ENCODE measurements around the gene NUB1. TPM values are rescaled to one million over a fixed set of nuclear protein-coding genes. Genes with fewer than 3 reads are reported as not detected.

The NUB1 gene
- polyA plus RNA-seq, 3 donors = 32.0 to 39.2 (median 37.2) TPM

DNA sequence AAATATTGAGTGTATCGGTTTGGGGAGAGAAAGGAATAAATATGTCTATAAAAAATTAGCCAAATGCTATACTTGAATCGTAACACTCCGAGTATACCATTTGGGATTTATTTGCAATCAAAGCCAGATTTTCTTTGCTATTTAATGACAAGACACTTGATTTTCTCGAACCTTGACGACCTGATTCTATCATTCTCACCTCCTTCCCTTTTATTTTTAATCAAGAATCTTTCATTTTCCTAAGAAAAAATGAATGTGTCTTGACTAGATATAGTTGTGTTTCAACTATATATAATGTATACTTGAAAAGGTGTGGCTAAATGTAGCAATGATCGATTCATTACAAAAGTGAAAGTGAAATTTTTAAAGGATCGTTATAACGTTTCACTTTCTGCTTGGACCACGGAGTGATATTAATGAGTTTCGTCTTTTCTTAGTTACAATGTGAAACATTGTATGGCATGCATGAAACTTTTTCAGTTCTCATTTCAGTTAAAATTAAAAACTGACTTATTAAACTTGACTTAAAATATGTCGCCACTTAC, 562 bp downstream of the NUB1 start:
- Mint-ChIP-seq H3K9me3 (peaks cover 0 to 9% (median 0%) of the 10 kb centered on the region in 7 donors), H3K4me1 (peaks cover 32% of the 10 kb centered on the region), H3K4me3 (peak overlapping the region; percentile 77 to 82), H3K27me3 (ENCODE audit: low read depth in 3 of 3) (peaks cover 0 to 2% (median 0%) of the 10 kb centered on the region in 3 donors), H3K27ac (peak overlapping the region; percentile 77 to 91 (median 86)), H3K36me3 (peaks cover 21 to 23% of the 10 kb centered on the region in 2 donors)
- Histone ChIP-seq H3K79me2 (ENCODE audit: insufficient read depth, low read length) (peaks cover 19% of the 10 kb centered on the region), H4K20me1 (ENCODE audit: insufficient read depth, low read length) (peaks cover 5% of the 10 kb centered on the region), H2AFZ (ENCODE audit: insufficient read depth, low read depth, low read length, poor library complexity, severe bottlenecking) (peak overlapping the region; percentile 80), H3K4me3 (replicated peaks in 1 of 3; ENCODE audit: low read depth in 2 of 3, low read length in 3 of 3) (peak overlapping the region; percentile 87 to 100 (median 98)), H3K9ac (ENCODE audit: insufficient read depth, low read length, poor library complexity, severe bottlenecking) (peak overlapping the region; percentile 80), H3K27ac (ENCODE audit: low read depth in 1 of 2, low read length in 2 of 2) (peak overlapping the region; percentile 58 to 87), H3K9me3 (replicated peaks in 1 of 2; ENCODE audit: control insufficient read depth in 1 of 2, insufficient read depth in 1 of 2, low read length in 2 of 2) (no peaks in the 10 kb centered on the region), H3K36me3 (replicated peaks in 1 of 2; ENCODE audit: control insufficient read depth in 1 of 2, insufficient read depth in 2 of 2, low read length in 2 of 2) (peaks cover 21 to 25% of the 10 kb centered on the region in 2 donors), H3K4me2 (replicated peaks; ENCODE audit: extremely low read depth, low read length, poor library complexity, severe bottlenecking) (peak overlapping the region; percentile 89), H3K4me1 (ENCODE audit: control insufficient read depth in 1 of 2, insufficient read depth in 2 of 2, low read length in 2 of 2) (peaks cover 33 to 39% of the 10 kb centered on the region in 2 donors), H3K27me3 (ENCODE audit: control insufficient read depth in 2 of 2, insufficient read depth in 2 of 2, low read length in 2 of 2) (no peaks in the 10 kb centered on the region)
- TF ChIP-seq, protein P1, sequence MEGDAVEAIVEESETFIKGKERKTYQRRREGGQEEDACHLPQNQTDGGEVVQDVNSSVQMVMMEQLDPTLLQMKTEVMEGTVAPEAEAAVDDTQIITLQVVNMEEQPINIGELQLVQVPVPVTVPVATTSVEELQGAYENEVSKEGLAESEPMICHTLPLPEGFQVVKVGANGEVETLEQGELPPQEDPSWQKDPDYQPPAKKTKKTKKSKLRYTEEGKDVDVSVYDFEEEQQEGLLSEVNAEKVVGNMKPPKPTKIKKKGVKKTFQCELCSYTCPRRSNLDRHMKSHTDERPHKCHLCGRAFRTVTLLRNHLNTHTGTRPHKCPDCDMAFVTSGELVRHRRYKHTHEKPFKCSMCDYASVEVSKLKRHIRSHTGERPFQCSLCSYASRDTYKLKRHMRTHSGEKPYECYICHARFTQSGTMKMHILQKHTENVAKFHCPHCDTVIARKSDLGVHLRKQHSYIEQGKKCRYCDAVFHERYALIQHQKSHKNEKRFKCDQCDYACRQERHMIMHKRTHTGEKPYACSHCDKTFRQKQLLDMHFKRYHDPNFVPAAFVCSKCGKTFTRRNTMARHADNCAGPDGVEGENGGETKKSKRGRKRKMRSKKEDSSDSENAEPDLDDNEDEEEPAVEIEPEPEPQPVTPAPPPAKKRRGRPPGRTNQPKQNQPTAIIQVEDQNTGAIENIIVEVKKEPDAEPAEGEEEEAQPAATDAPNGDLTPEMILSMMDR (IDR thresholded peaks at IDR 0.05) = no peak
- intact Hi-C loops (cut with micrococcal nuclease) = no loop called here
- DNase-seq = peak; percentile 35 to 59 (median 48)
- WGBS (ENCODE audit: insufficient coverage) = no CpG with 5 or more reads among the region's 11 CpGs

DNA sequence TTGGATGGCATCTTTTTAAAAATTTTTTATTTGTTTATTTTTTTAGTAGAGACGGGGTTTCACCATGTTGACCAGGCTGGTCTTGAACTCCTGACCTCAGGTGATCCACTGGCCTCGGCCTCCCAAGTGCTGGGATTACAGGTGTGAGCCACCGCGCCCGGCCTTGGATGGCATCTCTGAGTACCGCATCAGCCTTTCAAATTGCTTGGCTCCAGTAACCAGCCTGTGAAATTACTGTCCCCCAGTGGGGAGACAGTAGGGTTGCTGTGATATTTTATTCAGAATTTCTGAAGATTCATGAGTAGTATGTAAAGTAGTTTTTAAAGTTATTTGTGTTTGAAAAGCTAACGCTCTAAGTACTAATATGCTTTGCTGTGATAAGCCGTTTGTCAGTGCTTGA, 1.2 kb downstream of the NUB1 start:
- peak overlapping the region; percentile 89 for H3K4me2 ChIP-seq (replicated peaks; ENCODE audit: extremely low read depth, low read length, poor library complexity, severe bottlenecking)
- H3K4me3 ChIP-seq (replicated peaks in 1 of 3; ENCODE audit: low read depth in 2 of 3, low read length in 3 of 3) = peak overlapping the region; percentile 87 to 100 (median 98)
- no peak overlapping the region for H2AFZ ChIP-seq (ENCODE audit: insufficient read depth, low read depth, low read length, poor library complexity, severe bottlenecking)
- peak overlapping the region; percentile 80 for H3K9ac ChIP-seq (ENCODE audit: insufficient read depth, low read length, poor library complexity, severe bottlenecking)
- peaks cover 0 to 9% (median 0%) of the 10 kb centered on the region in 7 donors for H3K9me3 Mint-ChIP-seq
- peaks cover 24 to 26% of the 10 kb centered on the region in 2 donors for H3K36me3 Mint-ChIP-seq
- peaks cover 0 to 2% (median 0%) of the 10 kb centered on the region in 3 donors for H3K27me3 Mint-ChIP-seq (ENCODE audit: low read depth in 3 of 3)
- TF ChIP-seq, protein P1 (IDR thresholded peaks at IDR 0.05) = no peak
- H3K4me1 ChIP-seq (ENCODE audit: control insufficient read depth in 1 of 2, insufficient read depth in 2 of 2, low read length in 2 of 2) = peaks cover 33 to 39% of the 10 kb centered on the region in 2 donors
- H3K4me1 Mint-ChIP-seq = peaks cover 32% of the 10 kb centered on the region
- peak overlapping the region; percentile 77 to 91 (median 86) for H3K27ac Mint-ChIP-seq
- H3K4me3 Mint-ChIP-seq = peak overlapping the region; percentile 75 to 77
- peaks cover 27 to 29% of the 10 kb centered on the region in 2 donors for H3K36me3 ChIP-seq (replicated peaks in 1 of 2; ENCODE audit: control insufficient read depth in 1 of 2, insufficient read depth in 2 of 2, low read length in 2 of 2)
- H3K9me3 ChIP-seq (replicated peaks in 1 of 2; ENCODE audit: control insufficient read depth in 1 of 2, insufficient read depth in 1 of 2, low read length in 2 of 2) = no peaks in the 10 kb centered on the region
- intact Hi-C loops (cut with micrococcal nuclease) = no loop called here
- H3K27me3 ChIP-seq (ENCODE audit: control insufficient read depth in 2 of 2, insufficient read depth in 2 of 2, low read length in 2 of 2) = no peaks in the 10 kb centered on the region
- peaks cover 19% of the 10 kb centered on the region for H3K79me2 ChIP-seq (ENCODE audit: insufficient read depth, low read length)
- H4K20me1 ChIP-seq (ENCODE audit: insufficient read depth, low read length) = peaks cover 5% of the 10 kb centered on the region
- H3K27ac ChIP-seq (ENCODE audit: low read depth in 1 of 2, low read length in 2 of 2) = peak overlapping the region; percentile 58 to 87
- WGBS (ENCODE audit: insufficient coverage) = 93% methylated on average over 7 of the region's 8 CpGs
- DNase-seq = no peak

Measured in CD14-positive monocyte (primary cell).